ENCODE data around the gene CDK6. TPM values are rescaled to one million over a fixed set of nuclear protein-coding genes. Genes with fewer than 3 reads are reported as not detected.

Gene CDK6
- total RNA-seq, 4 donors from 2014 or later: 18.9 to 30.3 (median 24.2) TPM

DNA sequence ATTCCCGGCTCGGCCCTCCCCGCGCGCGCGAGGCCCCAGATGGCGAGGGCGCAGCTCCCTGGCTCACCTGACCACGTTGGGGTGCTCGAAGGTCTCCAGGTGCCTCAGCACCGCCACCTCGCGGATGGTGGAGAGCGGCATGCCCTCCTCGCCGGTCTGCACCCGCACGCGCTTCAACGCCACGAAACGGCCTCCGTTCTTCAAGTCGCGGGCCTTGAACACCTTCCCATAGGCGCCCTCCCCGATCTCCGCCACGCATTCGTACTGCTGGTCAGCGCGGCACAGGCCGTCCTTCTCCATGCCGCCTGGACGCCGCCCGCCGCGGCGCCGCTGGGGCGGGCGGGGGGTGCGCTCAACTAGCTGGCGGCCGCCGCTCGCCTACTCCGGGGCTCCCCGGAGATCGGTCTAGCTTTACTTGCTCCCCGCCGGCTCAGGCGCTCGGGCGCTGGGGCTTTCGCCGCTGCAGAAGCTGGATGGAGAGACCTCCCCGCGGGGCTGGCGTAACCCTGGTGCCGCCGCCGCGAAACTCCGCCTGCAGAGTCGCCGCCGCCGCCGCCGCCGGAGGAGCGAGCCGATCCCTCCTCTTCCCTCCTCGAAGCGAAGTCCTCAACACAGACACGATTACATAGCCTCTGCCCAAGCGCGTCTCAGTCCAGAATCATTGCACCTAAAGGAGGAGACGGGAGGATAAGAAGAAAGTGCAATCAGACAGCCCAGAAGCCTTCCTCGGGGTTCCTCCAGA is 3.2 kb downstream of the CDK6 start:
- ATAC-seq (ENCODE audit: low FRiP score) (peak; percentile 62), DNase-seq (ENCODE audit: low spot score) (peak; percentile 65)
- TF ChIP-seq, protein P1, sequence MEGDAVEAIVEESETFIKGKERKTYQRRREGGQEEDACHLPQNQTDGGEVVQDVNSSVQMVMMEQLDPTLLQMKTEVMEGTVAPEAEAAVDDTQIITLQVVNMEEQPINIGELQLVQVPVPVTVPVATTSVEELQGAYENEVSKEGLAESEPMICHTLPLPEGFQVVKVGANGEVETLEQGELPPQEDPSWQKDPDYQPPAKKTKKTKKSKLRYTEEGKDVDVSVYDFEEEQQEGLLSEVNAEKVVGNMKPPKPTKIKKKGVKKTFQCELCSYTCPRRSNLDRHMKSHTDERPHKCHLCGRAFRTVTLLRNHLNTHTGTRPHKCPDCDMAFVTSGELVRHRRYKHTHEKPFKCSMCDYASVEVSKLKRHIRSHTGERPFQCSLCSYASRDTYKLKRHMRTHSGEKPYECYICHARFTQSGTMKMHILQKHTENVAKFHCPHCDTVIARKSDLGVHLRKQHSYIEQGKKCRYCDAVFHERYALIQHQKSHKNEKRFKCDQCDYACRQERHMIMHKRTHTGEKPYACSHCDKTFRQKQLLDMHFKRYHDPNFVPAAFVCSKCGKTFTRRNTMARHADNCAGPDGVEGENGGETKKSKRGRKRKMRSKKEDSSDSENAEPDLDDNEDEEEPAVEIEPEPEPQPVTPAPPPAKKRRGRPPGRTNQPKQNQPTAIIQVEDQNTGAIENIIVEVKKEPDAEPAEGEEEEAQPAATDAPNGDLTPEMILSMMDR (IDR thresholded peaks at IDR 0.05): peak in 1 of 3 donors; percentile 28

DNA sequence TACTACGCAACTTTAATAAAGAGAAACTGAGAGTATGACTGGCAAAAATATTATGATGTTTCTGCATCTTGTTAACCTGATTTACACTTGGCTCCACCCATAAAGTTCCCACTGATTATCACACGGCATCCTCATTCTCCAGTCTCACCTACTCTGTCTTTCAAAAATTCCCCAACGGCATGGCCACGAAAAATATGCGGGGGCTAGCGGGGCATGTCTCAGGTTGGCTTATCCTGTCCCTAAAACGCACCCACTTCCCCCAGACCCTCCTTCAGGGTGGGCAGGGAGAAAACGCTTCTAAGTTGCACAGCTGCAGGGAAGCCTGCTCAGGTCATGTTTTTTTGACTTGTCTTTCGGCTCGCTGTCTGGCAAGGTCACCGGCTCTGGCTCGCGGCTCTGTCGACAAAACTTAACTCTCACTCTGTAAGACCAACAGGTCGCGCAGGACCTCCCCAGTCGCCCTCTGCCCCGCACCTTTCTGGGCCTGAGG is 3.8 kb downstream of the CDK6 start:
- no peak for DNase-seq (ENCODE audit: low spot score)
- no peak for ATAC-seq (ENCODE audit: low FRiP score)
- TF ChIP-seq, protein P1 (IDR thresholded peaks at IDR 0.05): no peak

DNA sequence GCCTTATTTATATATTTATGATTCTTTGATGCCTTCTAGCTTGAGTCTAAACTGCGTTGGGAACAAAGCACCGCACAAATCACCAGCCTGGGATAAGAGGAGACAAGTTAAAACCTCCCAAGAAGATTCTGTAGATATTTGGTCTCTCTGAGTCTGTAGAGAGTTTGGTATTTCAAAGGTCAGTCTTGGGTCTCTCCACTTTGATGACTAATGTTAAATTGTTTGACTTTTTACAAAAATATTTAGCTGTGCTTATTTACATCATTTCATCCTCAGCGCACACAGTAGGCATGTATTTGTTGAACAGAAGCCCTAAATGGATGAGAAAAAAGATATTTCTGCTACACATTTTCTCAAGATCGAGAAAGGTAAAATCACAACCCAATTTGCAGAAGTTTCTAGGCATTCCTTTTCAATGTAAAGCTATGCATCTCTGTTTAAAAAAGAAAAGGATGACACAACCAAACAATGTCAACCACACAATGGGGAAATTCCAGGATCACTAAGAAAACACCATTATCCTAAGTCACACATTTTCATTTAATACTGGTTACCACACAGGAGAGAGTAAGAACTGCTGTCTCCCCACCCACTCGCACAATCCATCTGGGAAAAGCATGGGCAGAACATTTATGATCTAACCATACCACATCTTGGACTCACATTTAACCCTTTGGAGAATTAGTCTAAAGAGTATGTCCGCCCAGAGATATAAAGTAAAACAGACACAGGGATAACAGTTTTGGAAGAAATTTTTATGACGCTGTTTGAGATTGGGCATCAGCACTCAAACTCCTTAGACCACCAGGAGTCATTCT is 4.4 kb downstream of the CDK6 start:
- TF ChIP-seq, protein P1 (IDR thresholded peaks at IDR 0.05): no peak
- no peak for DNase-seq (ENCODE audit: low spot score)
- peak; percentile 11 for ATAC-seq (ENCODE audit: low FRiP score)

DNA sequence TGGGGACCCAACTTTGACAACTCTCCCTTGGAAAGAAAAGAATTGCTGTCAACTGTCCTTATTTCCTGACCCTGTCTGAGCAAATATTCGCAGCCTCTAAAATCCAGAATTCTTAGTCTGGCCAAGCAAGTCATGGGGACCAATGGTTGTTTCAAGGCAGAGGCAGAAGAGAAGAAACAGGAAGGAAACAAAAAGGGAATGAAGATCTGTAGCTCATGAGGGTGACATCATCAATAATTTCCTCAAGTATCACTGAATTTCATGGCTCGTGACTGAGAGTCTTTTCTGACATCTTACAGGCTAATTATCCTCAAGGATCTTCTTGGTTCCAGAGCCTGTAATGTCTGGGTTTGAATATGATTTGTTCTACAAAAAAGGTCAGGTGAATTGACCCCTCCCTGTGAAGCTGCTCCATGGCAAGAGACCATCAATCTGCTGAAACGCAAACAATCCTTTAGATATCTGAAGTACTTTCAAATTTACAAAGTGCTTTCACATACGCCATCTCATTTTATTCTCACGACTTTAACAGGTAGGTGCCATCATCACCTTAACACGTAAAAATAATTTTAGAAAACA is 5.8 kb downstream of the CDK6 start:
- no peak for DNase-seq (ENCODE audit: low spot score)
- no peak for ATAC-seq (ENCODE audit: low FRiP score)
- TF ChIP-seq, protein P1 (IDR thresholded peaks at IDR 0.05): no peak

DNA sequence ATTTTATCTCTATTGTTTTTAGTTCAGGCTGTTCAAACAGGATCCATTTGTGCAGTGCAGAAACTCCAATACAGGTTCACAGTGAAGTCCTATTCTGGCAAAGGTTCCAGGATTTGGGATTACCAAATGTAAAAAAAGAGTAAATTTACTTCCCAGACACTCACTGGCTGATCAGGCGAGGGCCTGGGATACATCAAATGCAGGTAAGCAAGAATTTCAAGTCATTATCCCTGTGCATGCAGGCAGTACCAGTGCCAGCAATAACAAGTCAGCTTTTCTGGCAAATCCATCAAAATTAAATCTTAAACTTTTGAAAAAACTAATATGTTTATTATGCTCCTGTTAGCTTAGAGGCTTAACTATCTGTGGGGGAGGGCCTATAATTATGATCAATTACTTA is 6.3 kb downstream of the CDK6 start:
- no peak for ATAC-seq (ENCODE audit: low FRiP score)
- TF ChIP-seq, protein P1 (IDR thresholded peaks at IDR 0.05): no peak
- no peak for DNase-seq (ENCODE audit: low spot score)

DNA sequence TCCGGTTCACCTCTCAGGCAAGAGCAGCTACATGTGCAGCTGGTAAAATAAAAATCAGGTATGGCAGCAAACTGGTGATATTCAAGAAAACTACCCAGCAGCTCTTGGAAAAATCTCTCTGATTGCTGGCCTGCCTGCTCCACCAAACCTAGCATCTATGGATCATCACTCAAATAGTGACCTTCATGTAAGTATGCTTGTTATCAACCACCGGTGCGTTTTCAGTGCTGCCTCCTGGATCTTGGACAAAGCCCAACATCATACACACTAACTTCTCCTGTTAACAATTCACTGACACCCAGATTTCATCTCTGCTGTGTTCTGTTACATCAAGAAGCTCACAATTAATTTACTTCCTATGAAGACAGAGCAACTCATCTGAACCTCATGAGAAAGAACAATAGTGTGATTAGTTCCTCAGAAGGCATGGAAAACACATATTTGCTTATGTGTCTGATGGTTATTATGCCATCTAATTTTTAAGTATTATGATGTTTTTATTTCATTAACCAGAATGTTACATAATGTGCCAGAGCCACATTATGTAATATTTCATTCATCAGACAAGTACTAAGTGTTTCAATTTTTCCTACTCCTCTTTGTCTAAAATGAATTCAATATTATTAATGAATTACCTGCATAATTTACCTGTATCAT is 8.8 kb downstream of the CDK6 start:
- DNase-seq (ENCODE audit: low spot score) (no peak), ATAC-seq (ENCODE audit: low FRiP score) (no peak)
- TF ChIP-seq, protein P1 (IDR thresholded peaks at IDR 0.05): no peak
